ENCODE data around the gene CDK19. TPM values are rescaled to one million over a fixed set of nuclear protein-coding genes. Genes with fewer than 3 reads are reported as not detected.

Gene CDK19
- total and polyA plus RNA-seq, 2 experiments from 2014 or later: 7.7 to 10.1 TPM

DNA sequence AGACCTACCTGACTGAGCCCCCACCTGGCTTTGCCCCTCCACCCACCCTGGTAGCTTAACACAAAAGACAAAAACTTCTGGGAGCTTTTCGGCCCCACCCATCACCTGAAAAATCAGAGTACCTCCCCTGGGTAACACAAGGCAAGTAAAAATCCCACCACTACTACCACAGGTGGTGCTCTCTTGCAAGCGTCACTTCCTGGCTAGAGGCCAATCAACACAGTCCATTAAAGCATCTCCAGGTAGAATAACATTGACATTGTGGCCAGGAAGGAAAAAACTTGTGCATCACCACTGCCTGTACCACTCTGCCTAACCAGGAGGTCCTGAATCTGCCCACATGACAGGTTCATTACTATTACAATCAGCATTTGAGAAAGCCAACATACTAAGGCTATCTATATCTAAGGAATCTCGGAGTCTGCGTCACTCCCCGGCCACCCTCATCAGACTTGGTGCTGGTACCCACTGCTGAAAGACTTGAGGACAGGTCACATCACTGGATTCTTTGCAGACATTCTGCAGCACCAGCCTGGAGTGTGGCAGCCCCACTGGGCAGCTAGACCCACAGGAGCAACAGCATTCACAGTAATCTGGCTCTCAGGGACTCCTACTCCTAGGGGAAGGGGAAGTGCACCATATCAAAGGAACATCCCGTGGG is 125.9 kb downstream of the CDK19 start:
- H3F3A ChIP-seq (replicated peaks; ENCODE audit: low read depth): no peaks in the 10 kb centered on the region
- 0 out of 2 replicates have a peak, but pooled peaks cover 7% of the 10 kb centered on the region for H3K79me2 ChIP-seq (replicated peaks; ENCODE audit: insufficient read depth)
- ATAC-seq (peak; percentile 73), DNase-seq (ENCODE audit: low spot score) (peak; percentile 41)
- no peaks in the 10 kb centered on the region for H3K9me2 ChIP-seq (ENCODE audit: insufficient read depth)
- no peak overlapping the region for H3K4me3 Mint-ChIP-seq
- peaks cover 4% of the 10 kb centered on the region for H4K20me1 ChIP-seq (replicated peaks; ENCODE audit: insufficient read depth)
- no peak overlapping the region for H2AFZ ChIP-seq
- H3K36me3 ChIP-seq (ENCODE audit: insufficient read depth): no peaks in the 10 kb centered on the region
- H3K36me3 Mint-ChIP-seq (ENCODE audit: low read depth): no peaks in the 10 kb centered on the region
- H3K4me3 ChIP-seq: no peak overlapping the region
- peak overlapping the region; percentile 27; the same call in 1 of the 2 replicates for H3K27ac Mint-ChIP-seq
- 0 out of 2 replicates have a peak overlapping the region, but pooled peaks have one; percentile 20 for H3K4me2 ChIP-seq
- no peaks in the 10 kb centered on the region for H3K27me3 Mint-ChIP-seq (ENCODE audit: insufficient read depth, low read depth, poor library complexity)
- no peaks in the 10 kb centered on the region for H3K27me3 ChIP-seq (ENCODE audit: insufficient read depth)
- no peaks in the 10 kb centered on the region for H3K9me3 Mint-ChIP-seq
- no peak overlapping the region for H3K27ac ChIP-seq (ENCODE audit: low read depth)
- TF ChIP-seq ZNF331 (CRISPR knock-in tag; IDR thresholded peaks at IDR 0.05; ENCODE audit: low read depth): no peak
- TF ChIP-seq, protein P1, sequence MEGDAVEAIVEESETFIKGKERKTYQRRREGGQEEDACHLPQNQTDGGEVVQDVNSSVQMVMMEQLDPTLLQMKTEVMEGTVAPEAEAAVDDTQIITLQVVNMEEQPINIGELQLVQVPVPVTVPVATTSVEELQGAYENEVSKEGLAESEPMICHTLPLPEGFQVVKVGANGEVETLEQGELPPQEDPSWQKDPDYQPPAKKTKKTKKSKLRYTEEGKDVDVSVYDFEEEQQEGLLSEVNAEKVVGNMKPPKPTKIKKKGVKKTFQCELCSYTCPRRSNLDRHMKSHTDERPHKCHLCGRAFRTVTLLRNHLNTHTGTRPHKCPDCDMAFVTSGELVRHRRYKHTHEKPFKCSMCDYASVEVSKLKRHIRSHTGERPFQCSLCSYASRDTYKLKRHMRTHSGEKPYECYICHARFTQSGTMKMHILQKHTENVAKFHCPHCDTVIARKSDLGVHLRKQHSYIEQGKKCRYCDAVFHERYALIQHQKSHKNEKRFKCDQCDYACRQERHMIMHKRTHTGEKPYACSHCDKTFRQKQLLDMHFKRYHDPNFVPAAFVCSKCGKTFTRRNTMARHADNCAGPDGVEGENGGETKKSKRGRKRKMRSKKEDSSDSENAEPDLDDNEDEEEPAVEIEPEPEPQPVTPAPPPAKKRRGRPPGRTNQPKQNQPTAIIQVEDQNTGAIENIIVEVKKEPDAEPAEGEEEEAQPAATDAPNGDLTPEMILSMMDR (conservative IDR thresholded peaks at IDR 0.05; ENCODE audit: low read depth in 2 of 2): 0 out of 4 replicates have a peak, but pooled peaks of 1 of the 2 experiments have one; percentile 11
- H3K4me1 ChIP-seq (ENCODE audit: insufficient read depth): peaks cover 19% of the 10 kb centered on the region; the same call in 1 of the 2 replicates
- peaks cover 29% of the 10 kb centered on the region for H3K4me1 Mint-ChIP-seq

GRCh38 chr6:110688661-110689268 is 126.5 kb downstream of the CDK19 start:
- Histone ChIP-seq H4K20me1 (replicated peaks; ENCODE audit: insufficient read depth) (peaks cover 4% of the 10 kb centered on the region), H3K9me2 (ENCODE audit: insufficient read depth) (no peaks in the 10 kb centered on the region), H3K36me3 (ENCODE audit: insufficient read depth) (no peaks in the 10 kb centered on the region), H3K4me2 (peak overlapping the region; percentile 20; the same call in 1 of the 2 replicates), H3F3A (replicated peaks; ENCODE audit: low read depth) (no peaks in the 10 kb centered on the region), H3K27ac (ENCODE audit: low read depth) (no peak overlapping the region; the same call in 1 of the 2 replicates), H2AFZ (no peak overlapping the region), H3K79me2 (replicated peaks; ENCODE audit: insufficient read depth) (0 out of 2 replicates have a peak, but pooled peaks cover 7% of the 10 kb centered on the region), H3K4me1 (ENCODE audit: insufficient read depth) (peaks cover 14% of the 10 kb centered on the region; the same call in 1 of the 2 replicates), H3K27me3 (ENCODE audit: insufficient read depth) (no peaks in the 10 kb centered on the region), H3K4me3 (no peak overlapping the region)
- ATAC-seq: peak; percentile 61
- peak; percentile 10 for DNase-seq (ENCODE audit: low spot score)
- Mint-ChIP-seq H3K36me3 (ENCODE audit: low read depth) (no peaks in the 10 kb centered on the region), H3K4me1 (peaks cover 24% of the 10 kb centered on the region), H3K4me3 (no peak overlapping the region), H3K27ac (0 out of 2 replicates have a peak overlapping the region, but pooled peaks have one; percentile 27), H3K9me3 (no peaks in the 10 kb centered on the region), H3K27me3 (ENCODE audit: insufficient read depth, low read depth, poor library complexity) (no peaks in the 10 kb centered on the region)
- no peak for TF ChIP-seq STAT1 (IDR thresholded peaks at IDR 0.05; ENCODE audit: unreplicated experiment)
- TF ChIP-seq EZH2 (IDR thresholded peaks at IDR 0.05; ENCODE audit: low read depth, unreplicated experiment): no peak
- TF ChIP-seq POLR2AphosphoS5 (IDR thresholded peaks at IDR 0.05; ENCODE audit: low read depth): no peak
- no peak for TF ChIP-seq ZNF331 (CRISPR knock-in tag; IDR thresholded peaks at IDR 0.05; ENCODE audit: low read depth)
- no peak for TF ChIP-seq ETS1 (IDR thresholded peaks at IDR 0.05)
- TF ChIP-seq, protein P2, sequence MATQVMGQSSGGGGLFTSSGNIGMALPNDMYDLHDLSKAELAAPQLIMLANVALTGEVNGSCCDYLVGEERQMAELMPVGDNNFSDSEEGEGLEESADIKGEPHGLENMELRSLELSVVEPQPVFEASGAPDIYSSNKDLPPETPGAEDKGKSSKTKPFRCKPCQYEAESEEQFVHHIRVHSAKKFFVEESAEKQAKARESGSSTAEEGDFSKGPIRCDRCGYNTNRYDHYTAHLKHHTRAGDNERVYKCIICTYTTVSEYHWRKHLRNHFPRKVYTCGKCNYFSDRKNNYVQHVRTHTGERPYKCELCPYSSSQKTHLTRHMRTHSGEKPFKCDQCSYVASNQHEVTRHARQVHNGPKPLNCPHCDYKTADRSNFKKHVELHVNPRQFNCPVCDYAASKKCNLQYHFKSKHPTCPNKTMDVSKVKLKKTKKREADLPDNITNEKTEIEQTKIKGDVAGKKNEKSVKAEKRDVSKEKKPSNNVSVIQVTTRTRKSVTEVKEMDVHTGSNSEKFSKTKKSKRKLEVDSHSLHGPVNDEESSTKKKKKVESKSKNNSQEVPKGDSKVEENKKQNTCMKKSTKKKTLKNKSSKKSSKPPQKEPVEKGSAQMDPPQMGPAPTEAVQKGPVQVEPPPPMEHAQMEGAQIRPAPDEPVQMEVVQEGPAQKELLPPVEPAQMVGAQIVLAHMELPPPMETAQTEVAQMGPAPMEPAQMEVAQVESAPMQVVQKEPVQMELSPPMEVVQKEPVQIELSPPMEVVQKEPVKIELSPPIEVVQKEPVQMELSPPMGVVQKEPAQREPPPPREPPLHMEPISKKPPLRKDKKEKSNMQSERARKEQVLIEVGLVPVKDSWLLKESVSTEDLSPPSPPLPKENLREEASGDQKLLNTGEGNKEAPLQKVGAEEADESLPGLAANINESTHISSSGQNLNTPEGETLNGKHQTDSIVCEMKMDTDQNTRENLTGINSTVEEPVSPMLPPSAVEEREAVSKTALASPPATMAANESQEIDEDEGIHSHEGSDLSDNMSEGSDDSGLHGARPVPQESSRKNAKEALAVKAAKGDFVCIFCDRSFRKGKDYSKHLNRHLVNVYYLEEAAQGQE (IDR thresholded peaks at IDR 0.05; ENCODE audit: unreplicated experiment): no peak
- TF ChIP-seq, protein P1 (conservative IDR thresholded peaks at IDR 0.05; ENCODE audit: low read depth in 2 of 2): no peak
